ENCODE results near the gene FGF14. TPM values are rescaled to one million over a fixed set of nuclear protein-coding genes. Genes with fewer than 3 reads are reported as not detected.

Gene FGF14
- total and polyA plus RNA-seq, 2 donors (not counting 3 experiments of a cell fraction or from before 2014, with no cell fraction given) = not detected

- no peaks in the 10 kb centered on the region for H4K20me1 ChIP-seq (replicated peaks; ENCODE audit: control insufficient read depth, extremely low read depth, insufficient read depth, low read length)
- H3K9me3 ChIP-seq (replicated peaks; ENCODE audit: control insufficient read depth, insufficient read depth, low read length) = no peaks in the 10 kb centered on the region
- no peak for FAIRE-seq
- no peaks in the 10 kb centered on the region for H3K79me2 ChIP-seq (ENCODE audit: control insufficient read depth, insufficient read depth, low read length)
- DNase-seq (ENCODE audit: low read depth, low spot score) = no peak
- H3K36me3 ChIP-seq (ENCODE audit: control insufficient read depth in 2 of 2, extremely low read depth in 1 of 2, insufficient read depth in 2 of 2, low read length in 2 of 2) = no peaks in the 10 kb centered on the region
- ChIA-PET POLR2A (no interaction called here), CTCF (interaction anchor here (1.0 kb wide), 2 partner anchors 11 to 601 kb away, joined by 3 to 5 read pairs; no protein-coding TSS in a partner anchor)
- no peak overlapping the region for H3K27ac ChIP-seq (ENCODE audit: insufficient read depth, low read depth, low read length)
- H3K27me3 ChIP-seq (ENCODE audit: control insufficient read depth in 2 of 2, insufficient read depth in 2 of 2, low read length in 2 of 2) = no peaks in the 10 kb centered on the region
- H3K4me1 ChIP-seq (ENCODE audit: control insufficient read depth, extremely low read depth, insufficient read depth, low read length) = peaks cover 5% of the 10 kb centered on the region
- no TSS peak for BruUV-seq (replicated peaks)
- no peak overlapping the region for H3K4me3 ChIP-seq (replicated peaks in 1 of 3; ENCODE audit: insufficient read depth in 1 of 3, low read depth in 1 of 3, low read length in 3 of 3)
- intact Hi-C loops (cut with micrococcal nuclease) = no loop called here
- H3K4me2 ChIP-seq (ENCODE audit: insufficient read depth, low read length) = no peak overlapping the region
- no peaks in the 10 kb centered on the region for H3K9me1 ChIP-seq (replicated peaks; ENCODE audit: control insufficient read depth, extremely low read depth, insufficient read depth, low read length)
- no peak overlapping the region for H3K9ac ChIP-seq (replicated peaks; ENCODE audit: extremely low read depth, insufficient read depth, low read length)
- H2AFZ ChIP-seq (ENCODE audit: low read depth, low read length) = no peak overlapping the region
- dilution Hi-C loops (cut with MboI; ENCODE audit: extremely low pct_ligation_motif_present, low sequenced_read_pairs) = no loop called here
- no peak for TF ChIP-seq FOS (IDR thresholded peaks at IDR 0.05; ENCODE audit: borderline replicate concordance, insufficient read depth, low read length)
- no peak for TF ChIP-seq MYC (IDR thresholded peaks at IDR 0.05; ENCODE audit: low read depth, low read length)
- TF ChIP-seq GATA2 (IDR thresholded peaks at IDR 0.05; ENCODE audit: insufficient read depth, insufficient read length, low read depth, low read length) = no peak
- no peak for TF ChIP-seq POLR2AphosphoS5 (IDR thresholded peaks at IDR 0.05; ENCODE audit: insufficient read depth, low read depth, low read length)
- no peak for TF ChIP-seq JUN (IDR thresholded peaks at IDR 0.05; ENCODE audit: borderline replicate concordance, insufficient read depth, insufficient read length, low read depth)
- no peak for TF ChIP-seq EZH2 (IDR thresholded peaks at IDR 0.05; ENCODE audit: borderline replicate concordance, low read depth, low read length, severe bottlenecking)
- no peak for TF ChIP-seq POLR2A (IDR thresholded peaks at IDR 0.05; ENCODE audit: low read depth, low read length)
These were observed 655.3 kb downstream of the FGF14 start for GRCh38 chr13:101746513-101746912.

GRCh38 chr13:101739382-101740178, 662.3 kb downstream of the FGF14 start:
- no peak for DNase-seq (ENCODE audit: low read depth, low spot score)
- no peaks in the 10 kb centered on the region for H3K79me2 ChIP-seq (ENCODE audit: control insufficient read depth, insufficient read depth, low read length)
- FAIRE-seq = no peak
- H3K9me1 ChIP-seq (replicated peaks; ENCODE audit: control insufficient read depth, extremely low read depth, insufficient read depth, low read length) = no peaks in the 10 kb centered on the region
- no peak overlapping the region for H3K4me2 ChIP-seq (ENCODE audit: insufficient read depth, low read length)
- no peak overlapping the region for H3K9ac ChIP-seq (replicated peaks; ENCODE audit: extremely low read depth, insufficient read depth, low read length)
- no peak for TF ChIP-seq MAX (IDR thresholded peaks at IDR 0.05; ENCODE audit: insufficient read depth, insufficient read length)
- no peak for TF ChIP-seq EZH2 (IDR thresholded peaks at IDR 0.05; ENCODE audit: borderline replicate concordance, low read depth, low read length, severe bottlenecking)
- no peak for TF ChIP-seq GATA2 (IDR thresholded peaks at IDR 0.05; ENCODE audit: insufficient read depth, insufficient read length, low read depth, low read length)
- intact Hi-C loops (cut with micrococcal nuclease) (no loop called here), dilution Hi-C loops (cut with MboI; ENCODE audit: extremely low pct_ligation_motif_present, low sequenced_read_pairs) (no loop called here)
- ChIA-PET CTCF (no interaction called here), POLR2A (no interaction called here)
- no peaks in the 10 kb centered on the region for H3K36me3 ChIP-seq (ENCODE audit: control insufficient read depth in 2 of 2, extremely low read depth in 1 of 2, insufficient read depth in 2 of 2, low read length in 2 of 2)
- no peaks in the 10 kb centered on the region for H3K27me3 ChIP-seq (ENCODE audit: control insufficient read depth in 2 of 2, insufficient read depth in 2 of 2, low read length in 2 of 2)
- H3K9me3 ChIP-seq (replicated peaks; ENCODE audit: control insufficient read depth, insufficient read depth, low read length) = no peaks in the 10 kb centered on the region
- no TSS peak for BruUV-seq (replicated peaks)
- H3K27ac ChIP-seq (ENCODE audit: insufficient read depth, low read depth, low read length) = no peak overlapping the region
- H3K4me1 ChIP-seq (ENCODE audit: control insufficient read depth, extremely low read depth, insufficient read depth, low read length) = no peaks in the 10 kb centered on the region
- H3K4me3 ChIP-seq (replicated peaks in 1 of 3; ENCODE audit: insufficient read depth in 1 of 3, low read depth in 1 of 3, low read length in 3 of 3) = no peak overlapping the region
- H4K20me1 ChIP-seq (replicated peaks; ENCODE audit: control insufficient read depth, extremely low read depth, insufficient read depth, low read length) = no peaks in the 10 kb centered on the region
- H2AFZ ChIP-seq (ENCODE audit: low read depth, low read length) = no peak overlapping the region
